CD8-positive, alpha-beta memory T cell (primary cell): Measurements from ENCODE around the gene MICALL2. TPM values are rescaled to one million over a fixed set of nuclear protein-coding genes. Genes with fewer than 3 reads are reported as not detected.

Experiments
- CTCF ChIA-PET: fragments of 350-600 bp; sonication (Branson Sonifier 250); formaldehyde crosslinking; loops from one replicate; lab custom pipeline; 2021; ENCODE audit warnings: antibody characterized with exemption; lab: Charles Lee
- POLR2A ChIA-PET: fragments of 350-600 bp; sonication (Branson Sonifier 250); formaldehyde crosslinking; loops from one replicate; lab custom pipeline; 2021; ENCODE audit warnings: antibody characterized with exemption; lab: Charles Lee
- DNase-seq, 5 donors: peaks; one replicate each; pipeline versions ENCODE4 v3.0.0 to v3.0.0-alpha.2; 2020 to 2022; ENCODE audit warnings: mixed read lengths in 1 of 5
- H3K27ac ChIP-seq: one replicate; pipeline ENCODE4 v1.7.0; 2013; ENCODE audit warnings: low read depth, mild to moderate bottlenecking, low read length, moderate library complexity
- H3K27me3 ChIP-seq: 2 replicates; pipeline ENCODE4 v1.7.0; 2013; ENCODE audit warnings: low read length, mild to moderate bottlenecking; ENCODE audit not compliant: insufficient read depth, poor library complexity, severe bottlenecking
- H3K36me3 ChIP-seq: 2 replicates; pipeline ENCODE4 v1.7.0; 2013; ENCODE audit warnings: mild to moderate bottlenecking, low read length, moderate library complexity; ENCODE audit not compliant: insufficient read depth
- H3K4me1 ChIP-seq: 2 replicates; pipeline ENCODE4 v1.7.0; 2013; ENCODE audit warnings: mild to moderate bottlenecking, low read length, moderate library complexity; ENCODE audit not compliant: insufficient read depth
- H3K4me3 ChIP-seq: 2 replicates; pipeline ENCODE4 v1.7.0; 2013; ENCODE audit warnings: mild to moderate bottlenecking, low read length
- H3K9me3 ChIP-seq: 2 replicates; pipeline ENCODE4 v1.7.0; 2013; ENCODE audit warnings: mild to moderate bottlenecking, low read length
- H3K27ac Mint-ChIP-seq, 8 donors: one replicate each; pipeline ENCODE4 v1.8.0; 2020 to 2021; ENCODE audit warnings: mixed read lengths in 8 of 8, mild to moderate bottlenecking in 6 of 8, inconsistent platforms in 3 of 8, moderate library complexity in 3 of 8
- H3K27me3 Mint-ChIP-seq, 2 donors: one replicate each; pipeline ENCODE4 v1.8.0; 2020 to 2021; ENCODE audit warnings: mixed read lengths in 2 of 2, mild to moderate bottlenecking in 1 of 2, moderate library complexity in 1 of 2
- H3K36me3 Mint-ChIP-seq, 3 donors: one replicate each; pipeline ENCODE4 v1.8.0; 2020 to 2021; ENCODE audit warnings: mixed read lengths in 3 of 3, inconsistent platforms in 1 of 3, mild to moderate bottlenecking in 1 of 3
- H3K4me1 Mint-ChIP-seq, 3 donors: one replicate each; pipeline ENCODE4 v1.8.0; 2020 to 2021; ENCODE audit warnings: mixed read lengths in 3 of 3, inconsistent platforms in 1 of 3, mild to moderate bottlenecking in 1 of 3
- H3K4me3 Mint-ChIP-seq, 7 donors: one replicate each; pipeline ENCODE4 v1.8.0; 2020 to 2021; ENCODE audit warnings: mixed read lengths in 7 of 7, mild to moderate bottlenecking in 6 of 7, moderate library complexity in 4 of 7, inconsistent platforms in 2 of 7
- H3K9me3 Mint-ChIP-seq, 5 donors: one replicate each; pipeline ENCODE4 v1.8.0; 2020 to 2022; ENCODE audit warnings: mixed read lengths in 5 of 5, mild to moderate bottlenecking in 3 of 5, moderate library complexity in 2 of 5, inconsistent platforms in 1 of 5
- polyA plus RNA-seq: library from polyadenylated mRNA; unstranded; fragments of 300-500 nt; fragmentation: Illumina TruSeq; gene quantifications from one replicate; pipeline ENCODE4 v1.2.3, GENCODE V29; 2021
- total RNA-seq, 2 experiments: library from RNA; stranded (reverse); gene quantifications; one replicate each; pipeline ENCODE4 v1.2.3, GENCODE V29; 2021

MICALL2 gene
- total and polyA plus RNA-seq, 3 experiments from 2014 or later = 0.71 to 2.3 (median 2.1) TPM

DNA sequence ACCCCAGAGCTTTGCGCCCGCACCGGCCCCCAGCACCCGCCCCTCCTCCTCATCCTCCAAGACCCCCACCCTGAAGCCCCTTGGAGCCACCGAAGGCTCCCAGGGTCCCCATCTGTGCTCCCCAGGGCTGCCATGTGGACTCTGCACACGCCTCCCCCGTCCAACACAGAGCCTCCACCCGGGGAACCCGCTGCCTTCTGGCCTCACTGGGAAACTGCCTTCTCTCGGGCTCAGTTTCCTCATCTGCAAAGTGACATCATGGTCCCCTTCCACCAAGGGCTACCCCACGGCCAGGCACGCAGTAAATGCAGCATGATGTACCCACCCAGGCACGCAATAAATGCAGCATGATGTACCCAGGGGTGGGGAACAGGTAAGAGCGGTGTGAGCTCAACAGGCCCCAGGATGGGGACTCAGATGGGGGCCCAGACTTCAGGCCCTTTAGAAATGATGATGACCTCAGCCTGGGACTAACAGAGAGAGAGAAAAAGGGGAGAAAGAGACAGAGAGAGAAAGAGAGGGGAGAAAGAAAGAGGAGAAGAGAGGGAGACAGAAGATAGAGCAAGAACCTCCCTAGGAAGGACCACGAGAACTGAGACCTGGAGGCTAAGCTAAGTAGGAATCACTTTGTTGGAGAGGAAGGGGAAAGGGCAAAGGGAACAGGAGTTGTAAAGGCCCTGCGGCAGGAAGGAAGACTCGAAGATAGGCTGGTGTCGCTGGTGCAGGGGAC lies 2.5 kb upstream of the MICALL2 start:
- Mint-ChIP-seq H3K4me3 (no peak overlapping the region), H3K9me3 (no peaks in the 10 kb centered on the region), H3K27ac (peak overlapping the region in 5 of 8 donors; percentile 52 to 94 (median 66)), H3K27me3 (no peaks in the 10 kb centered on the region), H3K36me3 (no peaks in the 10 kb centered on the region), H3K4me1 (peaks cover 7 to 37% (median 10%) of the 10 kb centered on the region in 3 donors)
- peaks cover 14% of the 10 kb centered on the region for H3K4me1 ChIP-seq
- POLR2A ChIA-PET = no interaction called here
- H3K4me3 ChIP-seq = no peak overlapping the region
- no peaks in the 10 kb centered on the region for H3K27me3 ChIP-seq
- H3K36me3 ChIP-seq = no peaks in the 10 kb centered on the region
- H3K27ac ChIP-seq = peak overlapping the region; percentile 87
- no peak for DNase-seq
- no peaks in the 10 kb centered on the region for H3K9me3 ChIP-seq
- CTCF ChIA-PET = interaction anchor here (1.0 to 1.8 kb wide), 3 partner anchors 10 to 13 kb away, joined by 4 to 12 read pairs (median 4); no protein-coding TSS in a partner anchor

DNA sequence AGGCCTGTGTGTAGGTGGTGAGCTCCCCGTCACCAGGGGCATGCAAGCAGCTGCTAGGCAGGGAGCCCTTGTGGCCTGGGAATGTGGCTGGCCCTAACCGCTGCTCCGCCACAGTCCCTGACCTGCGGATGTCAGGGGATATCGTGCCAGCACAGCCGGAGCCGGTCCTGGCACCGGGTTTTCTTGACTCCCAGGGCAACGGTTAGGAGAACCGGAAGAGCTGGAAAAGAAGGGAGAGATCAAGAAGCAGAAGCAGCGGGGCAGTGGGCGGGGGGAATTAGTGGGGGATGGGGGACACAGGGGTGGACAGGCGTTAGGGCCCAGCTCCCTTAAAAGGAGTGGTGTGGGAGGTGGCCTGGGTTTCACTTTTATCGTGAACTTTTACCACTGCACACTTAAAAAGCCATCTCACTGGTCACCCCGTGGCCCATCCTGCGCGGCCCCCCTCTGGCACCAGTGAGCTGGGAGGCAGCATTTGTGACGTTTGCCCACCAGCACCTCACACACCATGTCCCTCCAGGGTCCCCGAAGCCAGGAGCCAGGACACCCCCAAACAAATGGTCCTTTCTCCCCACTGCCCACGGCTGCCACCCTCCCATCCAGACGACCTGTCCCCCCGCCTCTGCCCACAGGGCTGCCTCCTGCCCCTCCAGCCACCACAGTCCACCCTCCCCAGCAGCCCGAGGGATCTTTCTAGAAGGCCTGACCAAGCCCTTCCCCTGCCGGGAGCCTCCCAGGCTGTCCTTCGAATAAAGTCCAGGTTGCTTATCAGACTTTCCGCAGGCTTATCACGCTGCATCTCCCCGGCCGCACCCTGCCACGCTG lies 1.8 kb upstream of the MICALL2 start:
- no peak for DNase-seq
- peak overlapping the region in 1 of 7 donors; percentile 34 for H3K4me3 Mint-ChIP-seq
- no peaks in the 10 kb centered on the region for H3K27me3 ChIP-seq
- H3K27ac ChIP-seq = peak overlapping the region; percentile 87
- H3K9me3 Mint-ChIP-seq = no peaks in the 10 kb centered on the region
- no peaks in the 10 kb centered on the region for H3K27me3 Mint-ChIP-seq
- H3K36me3 ChIP-seq = no peaks in the 10 kb centered on the region
- H3K4me3 ChIP-seq = peak overlapping the region; percentile 47
- ChIA-PET CTCF (interaction anchor here (1.0 to 1.8 kb wide), 3 partner anchors 11 to 33 kb away, joined by 3 to 12 read pairs (median 4); no protein-coding TSS in a partner anchor), POLR2A (no interaction called here)
- peaks cover 14% of the 10 kb centered on the region for H3K4me1 ChIP-seq
- no peaks in the 10 kb centered on the region for H3K9me3 ChIP-seq
- no peaks in the 10 kb centered on the region for H3K36me3 Mint-ChIP-seq
- peak overlapping the region in 1 of 8 donors; percentile 70 for H3K27ac Mint-ChIP-seq
- peaks cover 7 to 35% (median 10%) of the 10 kb centered on the region in 3 donors for H3K4me1 Mint-ChIP-seq

DNA sequence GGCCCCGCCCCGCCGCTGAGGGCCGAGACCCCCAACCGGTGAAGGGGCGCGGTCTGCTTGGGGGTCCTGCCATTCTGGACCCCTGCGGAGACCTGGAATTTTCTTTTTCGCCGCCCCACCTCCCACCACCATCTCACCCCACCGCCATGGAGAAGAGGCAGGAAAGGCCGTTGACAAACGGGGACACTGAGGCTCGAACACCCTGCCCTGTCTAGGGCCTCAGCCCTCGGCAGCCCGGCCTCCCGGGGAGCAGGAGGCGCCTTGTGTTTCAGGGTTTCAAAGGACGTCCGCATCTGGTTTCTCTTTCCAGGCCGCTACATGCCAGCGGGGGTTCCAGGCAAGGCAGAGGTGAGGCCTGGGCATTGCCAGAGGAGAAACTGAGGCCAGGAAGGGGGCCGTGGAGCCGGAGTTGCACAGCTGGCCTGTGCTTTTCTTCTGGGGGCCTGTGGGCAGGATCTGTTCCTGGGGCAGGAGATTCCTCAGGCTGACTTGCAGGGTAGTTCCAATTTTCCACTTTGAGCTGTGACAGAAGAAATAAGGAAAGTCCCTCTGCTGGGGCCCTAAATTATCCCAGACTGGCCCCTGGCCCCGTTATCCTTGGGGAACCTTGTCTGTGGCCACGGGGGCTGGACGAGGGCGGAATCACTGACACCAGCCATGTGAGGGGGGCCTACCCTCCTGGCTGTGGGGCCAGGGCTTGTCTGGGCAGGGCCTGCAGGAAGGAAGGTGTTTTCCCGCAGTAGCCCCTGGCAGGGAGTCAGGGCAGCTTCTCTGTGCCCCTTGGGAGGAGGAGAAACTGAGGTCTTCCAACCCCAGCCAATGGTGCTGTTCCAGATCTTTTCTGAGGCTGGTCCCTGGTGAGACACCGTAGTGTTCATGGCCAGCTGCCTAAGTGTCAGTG lies 900 bp upstream of the MICALL2 start:
- no peaks in the 10 kb centered on the region for H3K27me3 ChIP-seq
- Mint-ChIP-seq H3K27ac (peak overlapping the region in 3 of 8 donors; percentile 50 to 82 (median 61)), H3K27me3 (no peaks in the 10 kb centered on the region), H3K4me3 (peak overlapping the region; percentile 62 to 88 (median 70)), H3K4me1 (peaks cover 7 to 33% (median 10%) of the 10 kb centered on the region in 3 donors), H3K36me3 (no peaks in the 10 kb centered on the region), H3K9me3 (no peaks in the 10 kb centered on the region)
- H3K4me3 ChIP-seq = peak overlapping the region; percentile 47
- peaks cover 14% of the 10 kb centered on the region for H3K4me1 ChIP-seq
- ChIA-PET CTCF (interaction anchor here (1.2 to 1.8 kb wide), 2 partner anchors 14 to 34 kb away, joined by 3 to 12 read pairs; no protein-coding TSS in a partner anchor), POLR2A (no interaction called here)
- no peaks in the 10 kb centered on the region for H3K36me3 ChIP-seq
- no peaks in the 10 kb centered on the region for H3K9me3 ChIP-seq
- peak in 2 of 5 donors; percentile 6 to 61 for DNase-seq
- peak overlapping the region; percentile 87 for H3K27ac ChIP-seq

DNA sequence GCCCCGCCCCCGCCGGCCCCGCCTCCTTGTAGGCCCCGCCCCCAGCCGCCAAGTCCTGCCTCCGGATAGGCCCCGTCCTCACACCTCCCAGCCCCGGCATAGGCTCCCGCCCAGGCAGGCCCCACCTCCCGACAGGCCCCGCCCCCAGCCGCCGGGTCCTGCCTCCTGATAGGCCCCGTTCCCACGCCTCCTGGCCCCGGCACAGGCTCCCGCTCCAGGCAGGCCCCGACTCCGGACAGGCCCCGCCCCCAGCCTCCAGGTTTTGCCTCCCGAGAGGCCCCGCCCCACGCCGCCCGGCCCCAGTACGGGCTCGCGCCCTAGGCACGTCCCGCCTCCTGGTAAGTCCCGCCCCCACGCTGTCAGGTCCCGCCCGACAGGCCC lies 232 bp upstream of the MICALL2 start:
- Histone ChIP-seq H3K27me3 (no peaks in the 10 kb centered on the region), H3K27ac (no peak overlapping the region), H3K9me3 (no peaks in the 10 kb centered on the region), H3K4me1 (peaks cover 14% of the 10 kb centered on the region), H3K36me3 (no peaks in the 10 kb centered on the region), H3K4me3 (peak overlapping the region; percentile 81)
- Mint-ChIP-seq H3K4me3 (peak overlapping the region; percentile 53 to 88 (median 68)), H3K27me3 (no peaks in the 10 kb centered on the region), H3K27ac (no peak overlapping the region), H3K4me1 (peaks cover 7 to 33% (median 10%) of the 10 kb centered on the region in 3 donors), H3K9me3 (no peaks in the 10 kb centered on the region), H3K36me3 (no peaks in the 10 kb centered on the region)
- CTCF ChIA-PET = no interaction called here
- peak; percentile 97 to 98 (median 97) for DNase-seq
- POLR2A ChIA-PET = no interaction called here

DNA sequence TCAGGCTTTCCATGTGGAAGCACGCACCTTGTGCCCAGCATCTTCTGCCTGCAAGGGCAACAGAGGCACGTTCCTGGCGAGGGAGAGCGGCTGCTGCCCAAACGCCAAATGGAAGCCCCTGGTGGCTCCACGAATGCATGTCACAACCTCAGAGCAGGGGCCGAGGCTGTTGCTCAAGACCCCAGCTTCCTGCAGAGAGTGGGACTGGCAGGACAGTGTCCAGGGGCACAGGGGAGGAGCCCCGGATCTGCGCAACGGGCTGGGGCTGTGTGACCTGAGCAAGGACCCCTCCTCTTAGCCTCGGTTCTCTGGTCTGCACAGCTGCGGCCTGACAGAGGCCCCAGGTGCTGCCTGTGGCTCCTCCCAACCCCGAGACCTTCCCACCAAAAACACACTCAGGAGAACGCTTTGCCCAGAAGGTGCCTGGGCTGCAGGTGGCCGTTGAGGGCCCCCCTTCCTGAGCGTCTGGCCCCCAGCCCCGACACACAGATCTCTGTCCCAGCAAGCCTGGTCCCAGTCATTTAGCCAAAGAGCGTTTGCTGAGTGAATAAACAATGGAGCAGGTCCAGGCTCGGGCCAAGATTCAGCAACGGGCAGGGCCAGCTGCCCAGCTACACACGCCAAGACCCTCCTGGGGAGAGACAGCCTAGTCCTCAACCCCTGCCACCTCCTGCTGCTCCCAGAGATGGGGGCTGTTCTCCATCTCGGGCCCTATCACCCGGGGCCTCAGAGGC lies 1.2 kb downstream of the MICALL2 start:
- H3K27me3 Mint-ChIP-seq = no peaks in the 10 kb centered on the region
- Histone ChIP-seq H3K27ac (peak overlapping the region; percentile 67), H3K4me1 (peaks cover 14% of the 10 kb centered on the region), H3K36me3 (no peaks in the 10 kb centered on the region), H3K9me3 (no peaks in the 10 kb centered on the region), H3K27me3 (no peaks in the 10 kb centered on the region), H3K4me3 (peak overlapping the region; percentile 81)
- POLR2A ChIA-PET = no interaction called here
- DNase-seq = no peak
- H3K4me3 Mint-ChIP-seq = peak overlapping the region; percentile 32 to 69 (median 56)
- peaks cover 7 to 33% (median 10%) of the 10 kb centered on the region in 3 donors for H3K4me1 Mint-ChIP-seq
- peaks cover 0 to under 1% (median 0%) of the 10 kb centered on the region in 3 donors for H3K36me3 Mint-ChIP-seq
- H3K9me3 Mint-ChIP-seq = no peaks in the 10 kb centered on the region
- CTCF ChIA-PET = interaction anchor here (1.3 kb wide), 1 partner anchor 16 kb away, joined by 7 read pairs; no protein-coding TSS in a partner anchor
- H3K27ac Mint-ChIP-seq = peak overlapping the region in 1 of 8 donors; percentile 50

DNA sequence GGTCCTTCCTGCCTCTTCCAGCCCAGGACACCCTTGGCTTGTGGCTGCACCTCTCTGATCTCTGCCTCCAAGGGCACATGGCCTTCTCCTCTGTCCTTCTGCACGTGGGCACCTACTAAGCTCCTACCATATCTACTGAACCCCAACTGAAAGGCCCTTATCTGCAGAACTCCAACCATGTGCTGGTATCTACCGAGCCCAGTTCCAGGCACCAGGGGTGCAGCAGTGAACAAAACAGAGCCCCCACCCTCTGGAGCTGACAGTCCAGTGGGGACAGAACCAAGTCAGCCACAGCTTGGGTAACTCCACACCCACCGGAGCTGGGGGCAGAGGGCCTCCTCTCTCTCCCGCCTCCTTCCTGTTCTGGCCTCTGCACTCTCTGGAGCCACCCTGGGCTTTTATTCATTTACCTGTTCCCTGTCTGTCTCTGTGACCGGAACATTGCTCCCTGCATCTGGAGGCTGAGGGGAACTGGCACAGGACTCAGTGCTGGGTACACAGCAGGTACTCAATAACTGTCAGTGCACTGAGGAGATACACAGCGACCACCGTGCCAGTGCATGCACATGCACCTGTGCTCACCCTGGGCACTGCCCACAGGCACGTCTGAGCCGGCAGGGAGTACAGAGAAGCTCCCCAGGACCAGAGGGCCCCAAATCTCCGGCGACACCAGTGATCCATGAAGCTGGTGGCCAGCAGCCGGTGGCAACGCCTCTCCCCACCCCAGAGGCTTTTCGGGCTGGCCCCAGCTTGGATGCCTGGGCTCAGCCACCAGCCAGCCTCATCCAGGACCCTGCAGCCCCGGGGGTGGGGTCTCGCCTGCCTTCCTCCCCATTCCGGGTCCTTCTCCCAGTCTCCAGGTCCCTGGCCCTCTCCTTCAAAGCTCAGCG lies 2.0 kb downstream of the MICALL2 start:
- Mint-ChIP-seq H3K27ac (peak overlapping the region in 2 of 8 donors; percentile 33 to 43), H3K36me3 (peaks cover 0 to 1% (median 0%) of the 10 kb centered on the region in 3 donors)
- CTCF ChIA-PET = interaction anchor here (1.3 to 2.0 kb wide), 3 partner anchors 17 to 25 kb away, joined by 4 to 14 read pairs (median 7); no protein-coding TSS in a partner anchor

More for the DNA sequence above, 2.0 kb downstream of the MICALL2 start:
- Histone ChIP-seq H3K27me3 (no peaks in the 10 kb centered on the region), H3K36me3 (no peaks in the 10 kb centered on the region), H3K27ac (peak overlapping the region; percentile 67), H3K4me3 (peak overlapping the region; percentile 28), H3K4me1 (peaks cover 14% of the 10 kb centered on the region), H3K9me3 (no peaks in the 10 kb centered on the region)
- DNase-seq = no peak
- Mint-ChIP-seq H3K4me1 (peaks cover 7 to 33% (median 10%) of the 10 kb centered on the region in 3 donors), H3K4me3 (peak overlapping the region in 3 of 7 donors; percentile 18 to 45 (median 28)), H3K27me3 (no peaks in the 10 kb centered on the region), H3K9me3 (no peaks in the 10 kb centered on the region)
- POLR2A ChIA-PET = no interaction called here
